ENCODE measurements around the gene QARS1. TPM values are rescaled to one million over a fixed set of nuclear protein-coding genes. Genes with fewer than 3 reads are reported as not detected.

The QARS1 gene
- total and polyA plus RNA-seq, 2 donors from 2014 or later, result 209 to 231 TPM

GRCh38 chr3:49111347-49111746 is 6.8 kb upstream of the QARS1 start:
- Histone ChIP-seq H3K9ac (ENCODE audit: low read length in 3 of 3) (no peak overlapping the region), H3K27me3 (ENCODE audit: control insufficient read depth, insufficient read depth, low read length) (no peaks in the 10 kb centered on the region), H3K36me3 (ENCODE audit: control insufficient read depth in 2 of 3, insufficient read depth in 3 of 3, low read length in 3 of 3) (peaks cover 16 to 72% (median 61%) of the 10 kb centered on the region in 3 donors), H3K9me3 (ENCODE audit: control insufficient read depth in 2 of 3, insufficient read depth in 1 of 3, low read length in 3 of 3) (no peaks in the 10 kb centered on the region), H3K27ac (ENCODE audit: low read depth in 2 of 2, low read length in 2 of 2) (no peak overlapping the region), H3K4me3 (ENCODE audit: low read length in 3 of 3) (no peak overlapping the region), H3K4me1 (ENCODE audit: control insufficient read depth in 2 of 3, insufficient read depth in 2 of 3, low read depth in 1 of 3, low read length in 3 of 3) (no peaks in the 10 kb centered on the region)
- FAIRE-seq, result no peak
- DNase-seq, result no peak
- intact Hi-C loops (cut with DNase I), result no loop called here
- no peak for TF ChIP-seq CTCF (IDR thresholded peaks at IDR 0.05; ENCODE audit: borderline replicate concordance, extremely low read depth, insufficient read depth)

GRCh38 chr3:49110780-49111179 is 6.2 kb upstream of the QARS1 start:
- H3K27me3 ChIP-seq (ENCODE audit: control insufficient read depth, insufficient read depth, low read length), result no peaks in the 10 kb centered on the region
- FAIRE-seq (no peak), DNase-seq (no peak)
- TF ChIP-seq CTCF (IDR thresholded peaks at IDR 0.05; ENCODE audit: borderline replicate concordance, extremely low read depth, insufficient read depth), result no peak
- intact Hi-C loops (cut with DNase I), result no loop called here
- H3K4me3 ChIP-seq (ENCODE audit: low read length in 3 of 3), result no peak overlapping the region
- H3K9ac ChIP-seq (ENCODE audit: low read length in 3 of 3), result no peak overlapping the region
- peaks cover 16 to 67% (median 57%) of the 10 kb centered on the region in 3 donors for H3K36me3 ChIP-seq (ENCODE audit: control insufficient read depth in 2 of 3, insufficient read depth in 3 of 3, low read length in 3 of 3)
- peaks cover 0 to 4% (median 0%) of the 10 kb centered on the region in 3 donors for H3K4me1 ChIP-seq (ENCODE audit: control insufficient read depth in 2 of 3, insufficient read depth in 2 of 3, low read depth in 1 of 3, low read length in 3 of 3)
- no peak overlapping the region for H3K27ac ChIP-seq (ENCODE audit: low read depth in 2 of 2, low read length in 2 of 2)
- no peaks in the 10 kb centered on the region for H3K9me3 ChIP-seq (ENCODE audit: control insufficient read depth in 2 of 3, insufficient read depth in 1 of 3, low read length in 3 of 3)

- TF ChIP-seq CTCF (IDR thresholded peaks at IDR 0.05; ENCODE audit: borderline replicate concordance, extremely low read depth, insufficient read depth), result no peak
- H3K36me3 ChIP-seq (ENCODE audit: control insufficient read depth in 2 of 3, insufficient read depth in 3 of 3, low read length in 3 of 3), result peaks cover 2 to 44% (median 38%) of the 10 kb centered on the region in 3 donors
- FAIRE-seq, result no peak
- no peaks in the 10 kb centered on the region for H3K9me3 ChIP-seq (ENCODE audit: control insufficient read depth in 2 of 3, insufficient read depth in 1 of 3, low read length in 3 of 3)
- H3K9ac ChIP-seq (ENCODE audit: low read length in 3 of 3), result no peak overlapping the region
- no peaks in the 10 kb centered on the region for H3K27me3 ChIP-seq (ENCODE audit: control insufficient read depth, insufficient read depth, low read length)
- no peak for DNase-seq
- intact Hi-C loops (cut with DNase I), result no loop called here
- no peak overlapping the region for H3K27ac ChIP-seq (ENCODE audit: low read depth in 2 of 2, low read length in 2 of 2)
- peaks cover 0 to 14% (median 8%) of the 10 kb centered on the region in 3 donors for H3K4me1 ChIP-seq (ENCODE audit: control insufficient read depth in 2 of 3, insufficient read depth in 2 of 3, low read depth in 1 of 3, low read length in 3 of 3)
- no peak overlapping the region for H3K4me3 ChIP-seq (ENCODE audit: low read length in 3 of 3)
Observed at GRCh38 chr3:49108346-49108745, 3.8 kb upstream of the QARS1 start.

- Histone ChIP-seq H3K4me1 (ENCODE audit: control insufficient read depth in 2 of 3, insufficient read depth in 2 of 3, low read depth in 1 of 3, low read length in 3 of 3) (peaks cover 0 to 16% (median 8%) of the 10 kb centered on the region in 3 donors), H3K9me3 (ENCODE audit: control insufficient read depth in 2 of 3, insufficient read depth in 1 of 3, low read length in 3 of 3) (no peaks in the 10 kb centered on the region), H3K36me3 (ENCODE audit: control insufficient read depth in 2 of 3, insufficient read depth in 3 of 3, low read length in 3 of 3) (peaks cover 11 to 41% (median 38%) of the 10 kb centered on the region in 3 donors), H3K27me3 (ENCODE audit: control insufficient read depth, insufficient read depth, low read length) (no peaks in the 10 kb centered on the region), H3K9ac (ENCODE audit: low read length in 3 of 3) (peak overlapping the region; percentile 31 to 92 (median 57)), H3K4me3 (ENCODE audit: low read length in 3 of 3) (peak overlapping the region; percentile 92 to 95 (median 94)), H3K27ac (ENCODE audit: low read depth in 2 of 2, low read length in 2 of 2) (peak overlapping the region in 1 of 2 donors; percentile 20)
- no peak for TF ChIP-seq CTCF (IDR thresholded peaks at IDR 0.05; ENCODE audit: borderline replicate concordance, extremely low read depth, insufficient read depth)
- DNase-seq (no peak), FAIRE-seq (no peak)
- intact Hi-C loops (cut with DNase I), result no loop called here
Observed at GRCh38 chr3:49104052-49104426, 518 bp downstream of the QARS1 start.

All from kidney (tissue), 14 donors.